Prostate gland (tissue), 2 donors: Measurements from ENCODE around the gene CLMP. TPM values are rescaled to one million over a fixed set of nuclear protein-coding genes. Genes with fewer than 3 reads are reported as not detected.
"Not testable (repeated sequence)": the region's sequence is repeated elsewhere in the genome, so short reads cannot be mapped to it uniquely, and the experiment has no call there.

ENCODE experiments used
- DNase-seq: peaks from one replicate; pipeline ENCODE4 v3.0.0-alpha.2; 2019; ENCODE audit warnings: low spot score
- H3K27ac ChIP-seq, 2 donors: fragments of 200-600 bp; sonication (generic); 2 replicates each; pipeline ENCODE4 v1.5.1; 2017 to 2019
- H3K27me3 ChIP-seq: fragments of 200-600 bp; sonication (generic); replicated peaks from 2 replicates; pipeline ENCODE4 v1.5.1; 2019; ENCODE audit not compliant: insufficient read depth
- H3K36me3 ChIP-seq, 2 donors: fragments of 200-600 bp; sonication (generic); 1 replicate in 1 of 2; 2 replicates in 1 of 2; pipeline versions ENCODE4 v1.5.1 to v1.8.1; 2017 to 2019
- H3K4me1 ChIP-seq: fragments of 200-600 bp; sonication (generic); replicated peaks from 2 replicates; pipeline ENCODE4 v1.5.1; 2019
- H3K4me3 ChIP-seq, 2 donors: fragments of 200-600 bp; sonication (generic); 2 replicates each; pipeline ENCODE4 v1.5.1; 2017 to 2019
- H3K9me3 ChIP-seq: fragments of 200-600 bp; sonication (generic); 2 replicates; pipeline ENCODE4 v1.5.1; 2017
- CTCF ChIP-seq, 4 experiments: fragments of 200-600 bp in 2 of 4; fragments of 450-650 bp in 2 of 4; sonication (generic) in 2 of 4; IDR thresholded peaks; 1 replicate in 3 of 4; 2 replicates in 1 of 4; pipeline ENCODE4 v1.5.1; 2016 to 2019; ENCODE audit warnings: antibody characterized with exemption in 4 of 4, mild to moderate bottlenecking in 2 of 4, moderate library complexity in 2 of 4
- POLR2A ChIP-seq: fragments of 450-650 bp; IDR thresholded peaks from one replicate; pipeline ENCODE4 v1.6.1; 2016; ENCODE audit warnings: antibody characterized with exemption, mild to moderate bottlenecking
- POLR2AphosphoS5 ChIP-seq: sonication (generic); formaldehyde crosslinking; IDR thresholded peaks from one replicate; pipeline ENCODE4 v1.6.1; 2017; ENCODE audit warnings: antibody characterized with exemption
- WGBS: methylation state at CpG from one replicate; pipeline ENCODE4 v1.1.5; 2018; 5-methylcytosine and 5-hydroxymethylcytosine counted together
- intact Hi-C: fragments of 100-400 bp; cut with DNase I; formaldehyde crosslinking; loops from one replicate; pipeline ENCODE4 v1.14.2; 2022
- total RNA-seq, 2 donors: library from RNA; depleted of rRNA; stranded (reverse); fragments of >200 nt; gene quantifications; one replicate each; pipeline ENCODE4 v1.1.0, GENCODE V29; 2016

The CLMP gene
- total RNA-seq, 2 donors from 2014 or later: 5.0 to 10.7 TPM

DNA sequence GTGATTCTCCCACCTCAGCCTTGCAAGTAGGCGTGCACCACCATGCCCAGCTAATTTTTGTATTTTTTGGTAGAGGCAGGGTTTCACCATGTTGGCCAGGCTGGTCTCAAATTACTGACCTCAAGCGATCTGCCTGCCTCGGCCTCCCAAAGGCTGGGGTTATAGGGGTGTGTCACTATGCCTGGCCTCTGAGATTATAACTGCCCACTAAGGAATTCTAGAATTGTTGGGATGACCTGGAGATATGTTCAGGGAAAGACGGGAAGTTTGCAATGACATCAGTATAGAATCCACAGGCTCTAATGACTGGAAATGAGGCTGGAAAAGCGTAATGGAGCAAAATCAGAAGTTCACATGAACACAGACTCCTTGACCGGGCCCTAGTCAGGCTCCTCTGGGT lies 62.2 kb downstream of the CLMP start:
- H3K27ac ChIP-seq: no peak overlapping the region
- intact Hi-C loops: no loop called here
- no peak overlapping the region for H3K4me3 ChIP-seq
- H3K27me3 ChIP-seq: no peaks in the 10 kb centered on the region
- no peaks in the 10 kb centered on the region for H3K36me3 ChIP-seq
- 94% methylated on average over 6 of the region's 6 CpGs for WGBS
- no peaks in the 10 kb centered on the region for H3K4me1 ChIP-seq
- H3K9me3 ChIP-seq: no peaks in the 10 kb centered on the region
- TF ChIP-seq POLR2A (no peak), POLR2AphosphoS5 (no peak), CTCF (IDR thresholded peaks at IDR 0.05) (no peak)
- DNase-seq: no peak

DNA sequence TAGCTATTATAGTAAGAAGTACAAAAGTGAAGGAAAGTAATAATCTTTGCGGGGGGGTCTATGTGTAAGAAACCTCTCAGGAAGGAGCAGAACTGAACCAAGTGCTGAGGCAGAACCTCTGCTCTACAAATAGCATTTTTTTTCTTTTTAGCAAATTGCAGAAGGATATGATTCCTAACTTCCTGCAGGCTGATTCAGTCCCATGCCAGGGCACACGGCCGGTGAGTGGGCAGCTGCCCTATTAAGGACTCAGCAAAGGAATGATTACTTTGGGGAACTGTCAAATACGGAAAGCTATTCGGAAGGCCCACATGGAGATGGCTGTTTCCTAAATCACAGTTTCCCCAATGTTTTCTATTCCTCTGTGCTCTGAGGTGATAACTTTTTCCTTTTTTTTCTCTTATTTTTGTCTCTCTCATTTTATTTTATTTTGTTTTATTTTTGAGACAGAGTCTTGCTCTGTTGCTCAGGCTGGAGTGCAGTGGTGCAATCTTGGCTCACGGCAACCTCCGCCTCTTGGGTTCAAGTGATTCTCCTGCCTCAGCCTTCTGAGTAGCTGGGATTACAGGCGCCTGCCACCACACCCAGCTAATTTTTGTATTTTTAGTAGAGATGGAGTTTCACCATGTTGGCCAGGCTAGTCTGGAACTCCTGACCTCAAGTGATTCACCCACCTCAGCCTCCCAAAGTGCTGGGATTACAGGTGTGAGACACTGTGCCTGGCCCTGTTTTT lies 62.8 kb downstream of the CLMP start:
- DNase-seq, H3K4me3 ChIP-seq, H3K27me3 ChIP-seq, H3K9me3 ChIP-seq, H3K4me1 ChIP-seq, intact Hi-C loops, H3K36me3 ChIP-seq, H3K27ac ChIP-seq: not testable (repeated sequence)
- WGBS: 85% methylated on average over 8 of the region's 8 CpGs

DNA sequence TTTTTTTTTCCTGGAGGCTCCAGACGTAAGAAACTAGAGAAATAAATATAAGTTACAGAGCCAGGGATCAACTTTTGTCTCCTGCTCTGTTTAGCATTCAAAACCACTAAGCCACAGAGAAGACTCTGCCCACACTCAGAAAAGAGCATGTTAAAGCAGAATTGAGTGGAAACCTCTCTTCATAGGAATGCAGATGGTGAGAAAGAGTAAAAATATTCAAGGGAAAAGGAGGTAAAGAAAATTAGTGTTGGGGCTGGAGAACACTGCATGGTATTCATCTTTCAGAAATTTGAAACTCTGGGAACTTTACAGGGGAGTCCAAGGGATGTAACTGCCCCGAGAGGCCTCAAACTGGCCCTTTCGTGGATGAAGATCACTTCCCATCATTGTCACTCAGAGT lies 65.1 kb downstream of the CLMP start:
- 54% methylated on average over 3 of the region's 3 CpGs for WGBS
- Histone ChIP-seq H3K4me3 (no peak overlapping the region), H3K27me3 (no peaks in the 10 kb centered on the region), H3K36me3 (no peaks in the 10 kb centered on the region), H3K4me1 (no peaks in the 10 kb centered on the region), H3K27ac (no peak overlapping the region), H3K9me3 (no peaks in the 10 kb centered on the region)
- TF ChIP-seq POLR2AphosphoS5 (no peak), POLR2A (no peak), CTCF (IDR thresholded peaks at IDR 0.05) (no peak)
- intact Hi-C loops: no loop called here
- no peak for DNase-seq

DNA sequence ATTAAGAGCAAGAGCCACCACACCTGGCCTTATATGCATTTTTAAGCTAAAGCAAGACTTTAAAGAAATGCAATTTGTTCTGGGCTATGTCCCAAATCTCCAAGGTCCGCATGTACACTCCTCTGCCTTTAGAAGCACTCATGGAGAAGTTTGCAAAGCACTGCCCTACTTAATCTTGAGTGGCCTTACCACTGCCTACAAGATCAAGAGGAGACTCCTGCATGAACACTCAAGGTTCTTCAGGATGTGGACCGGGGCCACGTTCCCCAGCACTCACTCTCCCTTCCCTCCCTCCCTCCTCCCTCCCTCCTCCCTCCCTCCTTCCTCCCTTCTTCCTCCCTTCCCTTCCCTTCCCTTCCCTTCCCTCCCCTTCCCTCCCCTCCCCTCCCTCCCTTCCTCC lies 69.9 kb downstream of the CLMP start:
- TF ChIP-seq CTCF (IDR thresholded peaks at IDR 0.05): no peak
- TF ChIP-seq POLR2AphosphoS5: no peak
- no peak for TF ChIP-seq POLR2A
- 74% methylated on average over 3 of the region's 3 CpGs for WGBS
- H3K9me3 ChIP-seq: no peaks in the 10 kb centered on the region
- no peak overlapping the region for H3K27ac ChIP-seq
- intact Hi-C loops: no loop called here
- no peaks in the 10 kb centered on the region for H3K4me1 ChIP-seq
- no peak for DNase-seq
- H3K36me3 ChIP-seq: no peaks in the 10 kb centered on the region
- no peak overlapping the region for H3K4me3 ChIP-seq
- H3K27me3 ChIP-seq: no peaks in the 10 kb centered on the region

- Histone ChIP-seq H3K4me1 (no peaks in the 10 kb centered on the region), H3K9me3 (no peaks in the 10 kb centered on the region), H3K4me3 (no peak overlapping the region), H3K27ac (no peak overlapping the region), H3K36me3 (no peaks in the 10 kb centered on the region), H3K27me3 (no peaks in the 10 kb centered on the region)
- no peak for DNase-seq
- intact Hi-C loops: no loop called here
- no peak for TF ChIP-seq POLR2AphosphoS5
- TF ChIP-seq CTCF (IDR thresholded peaks at IDR 0.05): no peak
- no peak for TF ChIP-seq POLR2A
- 66% methylated on average over 7 of the region's 7 CpGs for WGBS
These were observed 72.2 kb downstream of the CLMP start for GRCh38 chr11:123122852-123123251.
